SK-N-SH (cell line): Measurements from ENCODE around the gene NR2F6. TPM values are rescaled to one million over a fixed set of nuclear protein-coding genes. Genes with fewer than 3 reads are reported as not detected.

Experiments
- CTCF ChIA-PET: fragments of 300-600, 350-600 bp; formaldehyde crosslinking; extraction: SDS; loops from one replicate; lab custom pipeline; 2021; lab: Yijun Ruan, JAX
- POLR2A ChIA-PET: fragments of 350-600 bp; sonication (Branson Sonifier 250); formaldehyde crosslinking; extraction: SDS; loops from one replicate; lab custom pipeline; 2020; ENCODE audit warnings: antibody characterized with exemption, inconsistent platforms; lab: Yijun Ruan, JAX
- DNase-seq: peaks from one replicate; pipeline ENCODE4 v3.0.0; 2012
- H2AFZ ChIP-seq: fragments of 200-600 bp; sonication (generic); 2 replicates; pipeline ENCODE4 v1.8.1; 2016; ENCODE audit warnings: antibody characterized with exemption, mild to moderate bottlenecking, low read depth
- H3F3A ChIP-seq: fragments of 200-600 bp; sonication (generic); replicated peaks from 2 replicates; pipeline ENCODE3; 2016; ENCODE audit warnings: antibody characterized with exemption, mild to moderate bottlenecking; ENCODE audit not compliant: insufficient read depth
- H3K27ac ChIP-seq, 2 experiments: fragments of 200-500 bp in 1 of 2; fragments of 200-600 bp in 1 of 2; sonication (Bioruptor generic) in 1 of 2; sonication (generic), shearing (Covaris generic) in 1 of 2; 2 replicates each; pipeline versions ENCODE4 v1.5.1 to v1.6.1; 2014 to 2016; ENCODE audit warnings: low read depth in 2 of 2, inconsistent platforms in 1 of 2, low read length in 1 of 2, mild to moderate bottlenecking in 1 of 2, mixed read lengths in 1 of 2
- H3K27me3 ChIP-seq: fragments of 200-600 bp; sonication (generic), shearing (Covaris generic); 2 replicates; pipeline ENCODE4 v1.6.1; 2016; ENCODE audit warnings: mixed run types; ENCODE audit not compliant: insufficient read depth
- H3K36me3 ChIP-seq, 2 experiments: fragments of 200-500 bp in 1 of 2; fragments of 200-600 bp in 1 of 2; sonication (Bioruptor generic) in 1 of 2; sonication (generic) in 1 of 2; replicated peaks in 1 of 2; 2 replicates each; pipeline versions ENCODE3 to v1.5.1; 2014 to 2016; ENCODE audit warnings: low read length in 1 of 2, mild to moderate bottlenecking in 1 of 2; ENCODE audit not compliant: insufficient read depth in 2 of 2, control insufficient read depth in 1 of 2
- H3K4me1 ChIP-seq, 2 experiments: fragments of 200-500 bp in 1 of 2; fragments of 200-600 bp in 1 of 2; sonication (Bioruptor generic) in 1 of 2; sonication (generic), shearing (Covaris generic) in 1 of 2; 2 replicates each; pipeline versions ENCODE4 v1.5.1 to v1.6.1; 2014 to 2016; ENCODE audit warnings: low read depth in 1 of 2, low read length in 1 of 2, mixed run types in 1 of 2; ENCODE audit not compliant: insufficient read depth in 2 of 2, control insufficient read depth in 1 of 2
- H3K4me2 ChIP-seq: fragments of 200-600 bp; sonication (generic), shearing (Covaris generic); 2 replicates; pipeline ENCODE4 v1.6.1; 2017; ENCODE audit warnings: mixed run types
- H3K4me3 ChIP-seq, 2 experiments: fragments of 200-500 bp in 1 of 2; fragments of 200-600 bp in 1 of 2; sonication (Bioruptor generic) in 1 of 2; sonication (generic), shearing (Covaris generic) in 1 of 2; 2 replicates each; pipeline versions ENCODE4 v1.5.1 to v1.8.1; 2014 to 2016; ENCODE audit warnings: low read depth in 2 of 2, inconsistent platforms in 1 of 2, low read length in 1 of 2, mild to moderate bottlenecking in 1 of 2, mixed read lengths in 1 of 2, moderate library complexity in 1 of 2
- H3K79me2 ChIP-seq: fragments of 200-600 bp; sonication (generic); 2 replicates; pipeline ENCODE4 v1.8.1; 2017; ENCODE audit warnings: mild to moderate bottlenecking; ENCODE audit not compliant: insufficient read depth
- H3K9ac ChIP-seq: fragments of 200-600 bp; sonication (generic); 2 replicates; pipeline ENCODE4 v1.6.1; 2017; ENCODE audit warnings: mixed run types
- H3K9me2 ChIP-seq: fragments of 200-600 bp; sonication (generic); 2 replicates; pipeline ENCODE4 v1.6.1; 2017; ENCODE audit warnings: mixed run types
- H3K9me3 ChIP-seq: fragments of 200-600 bp; sonication (generic); 2 replicates; pipeline ENCODE4 v1.6.1; 2017; ENCODE audit warnings: mixed run types, mild to moderate bottlenecking, moderate library complexity
- H4K20me1 ChIP-seq: fragments of 200-600 bp; sonication (generic); 2 replicates; pipeline ENCODE4 v1.6.1; 2017; ENCODE audit warnings: mild to moderate bottlenecking, mixed run types; ENCODE audit not compliant: insufficient read depth
- EP300 ChIP-seq, 2 experiments: IDR thresholded peaks; 2 replicates each; pipeline versions ENCODE4 v1.4.0 to v1.6.1; 2012; ENCODE audit warnings: borderline replicate concordance in 1 of 2, low read depth in 1 of 2, low read length in 1 of 2
- FOSL2 ChIP-seq: IDR thresholded peaks from 2 replicates; pipeline ENCODE4 v1.4.0; 2012; ENCODE audit warnings: low read depth, mild to moderate bottlenecking, moderate library complexity, borderline replicate concordance
- FOXM1 ChIP-seq: IDR thresholded peaks from 2 replicates; pipeline ENCODE4 v1.4.0; 2012; ENCODE audit warnings: low read depth, mild to moderate bottlenecking
- GATA2 ChIP-seq: sonication (generic); formaldehyde crosslinking; IDR thresholded peaks from 2 replicates; pipeline ENCODE4 v1.5.0; 2020; ENCODE audit warnings: mild to moderate bottlenecking, missing genetic modification reagents
- MEF2A ChIP-seq: IDR thresholded peaks from 2 replicates; pipeline ENCODE4 v1.4.0; 2012; ENCODE audit warnings: low read depth, borderline replicate concordance
- MXI1 ChIP-seq: IDR thresholded peaks from 2 replicates; pipeline ENCODE4 v1.6.1; 2012; ENCODE audit warnings: mild to moderate bottlenecking, low read depth, low read length, improper control_type of control experiment
- NFIC ChIP-seq: IDR thresholded peaks from 2 replicates; pipeline ENCODE4 v1.4.0; 2012; ENCODE audit warnings: borderline replicate concordance
- NRF1 ChIP-seq: IDR thresholded peaks from 2 replicates; pipeline ENCODE4 v1.6.1; 2012; ENCODE audit warnings: low read depth, mild to moderate bottlenecking, low read length
- PBX3 ChIP-seq: IDR thresholded peaks from 2 replicates; pipeline ENCODE4; 2012
- RCOR1 ChIP-seq: fragments of 150-350 bp; IDR thresholded peaks from 2 replicates; pipeline ENCODE4 v1.6.1; 2017; ENCODE audit warnings: antibody characterized with exemption, low read length
- TCF12 ChIP-seq: IDR thresholded peaks from 2 replicates; pipeline ENCODE4 v1.4.0; 2012
- USF1 ChIP-seq: IDR thresholded peaks from 2 replicates; pipeline ENCODE4 v1.4.0; 2012; ENCODE audit warnings: low read depth, borderline replicate concordance
- YY1 ChIP-seq: IDR thresholded peaks from 2 replicates; pipeline ENCODE4 v1.4.0; 2012; ENCODE audit warnings: low read depth, mild to moderate bottlenecking
- ZBTB33 ChIP-seq: IDR thresholded peaks from 2 replicates; pipeline ENCODE4 v1.4.0; 2012; ENCODE audit warnings: low read depth, borderline replicate concordance
- WGBS: methylation state at CpG from one replicate; pipeline ENCODE4 v1.1.6; 2017; ENCODE audit warnings: low lambda C conversion rate; 5-methylcytosine and 5-hydroxymethylcytosine counted together
- polyA plus RNA-seq, 3 experiments: library from polyadenylated mRNA; depleted of rRNA; stranded (reverse); fragments of >200 nt; gene quantifications; 2 replicates each; pipeline ENCODE4 v1.2.3, GENCODE V29; 2012

The NR2F6 gene
- polyA plus RNA-seq, 1 of the 3 experiments (the other 2 are of a cell fraction), result 37.3 TPM

- Histone ChIP-seq H4K20me1 (no peaks in the 10 kb centered on the region), H3K27ac (no peak overlapping the region), H3K9me3 (no peaks in the 10 kb centered on the region), H3K36me3 (peaks cover 24 to 44% of the 10 kb centered on the region in 2 experiments), H3K9ac (no peak overlapping the region), H3K4me3 (no peak overlapping the region), H3K27me3 (no peaks in the 10 kb centered on the region), H3K79me2 (no peaks in the 10 kb centered on the region), H2AFZ (no peak overlapping the region), H3K9me2 (no peaks in the 10 kb centered on the region), H3F3A (no peaks in the 10 kb centered on the region), H3K4me1 (no peaks in the 10 kb centered on the region), H3K4me2 (no peak overlapping the region)
- no peak for TF ChIP-seq FOSL2
- no peak for TF ChIP-seq NFIC
- no peak for TF ChIP-seq TCF12
- WGBS, result 96% methylated on average over 4 of the region's 8 CpGs
- no peak for DNase-seq
- CTCF ChIA-PET, result interaction anchor here (1.0 kb wide), 1 partner anchor 16 kb away, joined by 3 read pairs; no protein-coding TSS in a partner anchor
- POLR2A ChIA-PET, result no interaction called here
These were observed 60.1 kb downstream of the NR2F6 start for GRCh38 chr19:17185590-17185989.

GRCh38 chr19:17184371-17184841 lies 61.3 kb downstream of the NR2F6 start:
- CTCF ChIA-PET, result interaction anchor here (0.9 kb wide), 1 partner anchor 98 kb away, joined by 3 read pairs; no protein-coding TSS in a partner anchor
- no peak overlapping the region for H2AFZ ChIP-seq
- H3K9me3 ChIP-seq, result no peaks in the 10 kb centered on the region
- no peaks in the 10 kb centered on the region for H3K79me2 ChIP-seq
- WGBS, result 98% methylated on average over 10 of the region's 12 CpGs
- no peaks in the 10 kb centered on the region for H3F3A ChIP-seq
- TF ChIP-seq EP300 (IDR thresholded peaks at IDR 0.05; ENCODE audit: borderline replicate concordance in 1 of 2, low read depth in 1 of 2, low read length in 1 of 2) (no peak), RCOR1 (no peak), NRF1 (no peak), MXI1 (no peak), ZBTB33 (no peak)
- TF ChIP-seq, all 33 proteins: peak for 0
- Histone ChIP-seq H3K36me3 (peaks cover 24 to 44% of the 10 kb centered on the region in 2 experiments), H3K27me3 (no peaks in the 10 kb centered on the region), H3K9me2 (no peaks in the 10 kb centered on the region), H3K4me3 (no peak overlapping the region), H3K9ac (no peak overlapping the region), H3K4me1 (no peaks in the 10 kb centered on the region), H3K4me2 (no peak overlapping the region), H4K20me1 (no peaks in the 10 kb centered on the region), H3K27ac (no peak overlapping the region)
- POLR2A ChIA-PET, result no interaction called here
- DNase-seq, result no peak

GRCh38 chr19:17183858-17184321 lies 61.8 kb downstream of the NR2F6 start:
- no peak for TF ChIP-seq RCOR1
- no peak for TF ChIP-seq TCF12
- TF ChIP-seq FOXM1, result no peak
- TF ChIP-seq MEF2A, result no peak
- no peak for TF ChIP-seq YY1
- no peak for TF ChIP-seq PBX3
- TF ChIP-seq USF1, result no peak
- TF ChIP-seq EP300 (IDR thresholded peaks at IDR 0.05; ENCODE audit: borderline replicate concordance in 1 of 2, low read depth in 1 of 2, low read length in 1 of 2), result no peak
- no peak for TF ChIP-seq GATA2 (CRISPR knock-in tag)
- no peaks in the 10 kb centered on the region for H3K27me3 ChIP-seq
- POLR2A ChIA-PET, result no interaction called here
- CTCF ChIA-PET, result interaction anchor here (0.9 kb wide), 1 partner anchor 98 kb away, joined by 3 read pairs; no protein-coding TSS in a partner anchor
- 99% methylated on average over 11 of the region's 11 CpGs for WGBS
- H3K9me2 ChIP-seq, result no peaks in the 10 kb centered on the region
- H3K4me1 ChIP-seq, result no peaks in the 10 kb centered on the region
- H3K9me3 ChIP-seq, result no peaks in the 10 kb centered on the region
- H3K36me3 ChIP-seq, result peaks cover 24 to 42% of the 10 kb centered on the region in 2 experiments
- no peak overlapping the region for H3K4me2 ChIP-seq
- DNase-seq, result no peak
- no peaks in the 10 kb centered on the region for H4K20me1 ChIP-seq
- H3K27ac ChIP-seq, result no peak overlapping the region
- no peak overlapping the region for H3K9ac ChIP-seq
- no peaks in the 10 kb centered on the region for H3K79me2 ChIP-seq
- no peak overlapping the region for H2AFZ ChIP-seq
- H3F3A ChIP-seq, result no peaks in the 10 kb centered on the region
- H3K4me3 ChIP-seq, result no peak overlapping the region
